Progenitor cell of endocrine pancreas (in vitro differentiated cells): ENCODE measurements around the gene NISCH. TPM values are rescaled to one million over a fixed set of nuclear protein-coding genes. Genes with fewer than 3 reads are reported as not detected.
A peak's percentile ranks its signal among the peaks of the same experiment; 100 is the strongest.

Source experiments
- DNase-seq: peaks from one replicate; pipeline ENCODE4 v3.0.0; 2021; ENCODE audit warnings: low spot score; ENCODE audit not compliant: unreplicated experiment
- H3K27ac Mint-ChIP-seq: 2 replicates; pipeline ENCODE4 v1.8.0; 2021; ENCODE audit warnings: mild to moderate bottlenecking, moderate library complexity, mixed read lengths
- H3K27me3 Mint-ChIP-seq: 2 replicates; pipeline ENCODE4 v1.8.0; 2021; ENCODE audit warnings: mixed read lengths
- H3K36me3 Mint-ChIP-seq: 2 replicates; pipeline ENCODE4 v1.8.0; 2022; ENCODE audit warnings: mixed read lengths; ENCODE audit not compliant: insufficient read depth
- H3K4me1 Mint-ChIP-seq: 2 replicates; pipeline ENCODE4 v1.8.0; 2021; ENCODE audit warnings: low read depth, mixed read lengths
- H3K4me3 Mint-ChIP-seq: 2 replicates; pipeline ENCODE4 v1.8.0; 2021; ENCODE audit warnings: low read depth, mild to moderate bottlenecking, moderate library complexity, mixed read lengths
- H3K9me3 Mint-ChIP-seq: 2 replicates; pipeline ENCODE4 v1.8.0; 2021; ENCODE audit warnings: low read depth, mixed read lengths
- total RNA-seq: library from RNA; stranded (reverse); gene quantifications from 2 replicates; pipeline ENCODE4 v1.2.1, GENCODE V29; 2021
- TF ChIP-seq, protein P1 (sequence below): fragments of 200-600 bp; sonication (generic); IDR thresholded peaks from one replicate; pipeline ENCODE4 v1.5.0; 2021; ENCODE audit warnings: antibody characterized with exemption, mild to moderate bottlenecking; ENCODE audit not compliant: unreplicated experiment

NISCH gene
- total RNA-seq, 1 donor from 2014 or later: 214 TPM

DNA sequence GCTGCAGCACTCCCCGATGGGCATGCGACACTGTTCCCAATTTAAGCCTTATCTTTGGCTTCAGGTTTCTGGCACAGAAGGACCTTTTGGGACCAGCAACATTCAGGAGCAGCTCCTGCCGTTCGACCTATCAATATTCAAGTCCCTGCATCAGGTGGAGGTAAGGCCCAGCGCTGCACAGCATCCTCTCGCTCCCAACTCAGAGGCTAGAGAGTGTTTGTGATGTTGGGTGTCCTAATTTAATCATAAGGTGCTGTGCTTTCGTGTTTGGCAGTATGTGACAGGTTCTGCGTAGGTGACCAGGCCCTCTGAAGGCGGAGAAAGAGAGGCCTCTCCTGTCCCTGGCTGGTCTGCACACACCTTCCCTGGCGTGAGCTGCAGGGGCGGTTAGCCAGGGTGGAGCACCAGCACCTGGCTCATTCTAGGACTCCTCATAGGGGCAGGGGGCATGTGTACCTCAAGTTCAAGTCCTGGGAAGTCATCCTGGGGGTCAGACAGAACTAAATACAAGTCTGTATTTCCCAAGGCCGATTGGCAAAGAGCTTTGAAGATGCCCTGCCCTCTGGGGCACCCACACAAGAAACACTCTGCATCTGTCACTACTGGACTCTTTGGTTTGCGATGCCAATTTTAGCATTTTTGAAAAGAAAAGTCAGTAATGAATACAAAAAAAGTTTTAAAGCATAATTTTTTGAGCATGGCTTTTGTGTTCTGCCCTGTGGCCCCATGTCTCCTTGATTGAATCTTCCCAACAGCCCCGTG, 17.0 kb downstream of the NISCH start:
- H3K4me3 Mint-ChIP-seq: no peak overlapping the region
- TF ChIP-seq, protein P1, sequence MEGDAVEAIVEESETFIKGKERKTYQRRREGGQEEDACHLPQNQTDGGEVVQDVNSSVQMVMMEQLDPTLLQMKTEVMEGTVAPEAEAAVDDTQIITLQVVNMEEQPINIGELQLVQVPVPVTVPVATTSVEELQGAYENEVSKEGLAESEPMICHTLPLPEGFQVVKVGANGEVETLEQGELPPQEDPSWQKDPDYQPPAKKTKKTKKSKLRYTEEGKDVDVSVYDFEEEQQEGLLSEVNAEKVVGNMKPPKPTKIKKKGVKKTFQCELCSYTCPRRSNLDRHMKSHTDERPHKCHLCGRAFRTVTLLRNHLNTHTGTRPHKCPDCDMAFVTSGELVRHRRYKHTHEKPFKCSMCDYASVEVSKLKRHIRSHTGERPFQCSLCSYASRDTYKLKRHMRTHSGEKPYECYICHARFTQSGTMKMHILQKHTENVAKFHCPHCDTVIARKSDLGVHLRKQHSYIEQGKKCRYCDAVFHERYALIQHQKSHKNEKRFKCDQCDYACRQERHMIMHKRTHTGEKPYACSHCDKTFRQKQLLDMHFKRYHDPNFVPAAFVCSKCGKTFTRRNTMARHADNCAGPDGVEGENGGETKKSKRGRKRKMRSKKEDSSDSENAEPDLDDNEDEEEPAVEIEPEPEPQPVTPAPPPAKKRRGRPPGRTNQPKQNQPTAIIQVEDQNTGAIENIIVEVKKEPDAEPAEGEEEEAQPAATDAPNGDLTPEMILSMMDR: no peak
- H3K4me1 Mint-ChIP-seq: peaks cover 1% of the 10 kb centered on the region
- H3K27ac Mint-ChIP-seq: peak overlapping the region; percentile 71
- H3K36me3 Mint-ChIP-seq: peaks cover 10% of the 10 kb centered on the region
- no peak for DNase-seq
- no peaks in the 10 kb centered on the region for H3K9me3 Mint-ChIP-seq
- H3K27me3 Mint-ChIP-seq: no peaks in the 10 kb centered on the region

DNA sequence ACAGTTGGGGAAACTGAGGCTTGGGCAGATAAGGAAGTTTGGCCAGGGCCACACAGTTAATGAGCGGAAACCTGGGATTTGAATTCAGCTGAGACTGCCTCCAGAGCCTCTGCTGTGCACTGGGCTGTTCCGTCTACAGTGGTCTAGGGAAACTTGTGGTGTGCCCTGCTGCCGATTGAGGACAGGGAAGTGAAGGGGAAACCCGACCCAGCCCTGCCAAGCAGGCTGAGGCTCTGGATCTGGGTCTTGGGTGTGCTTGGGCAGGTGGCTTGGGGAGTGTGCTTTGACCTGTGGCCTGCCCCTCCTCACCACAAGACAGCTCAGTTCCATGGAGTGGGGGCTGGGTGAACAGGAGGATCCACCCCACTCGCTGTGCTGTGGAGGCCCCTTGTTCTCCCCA, 17.6 kb downstream of the NISCH start:
- DNase-seq: no peak
- Mint-ChIP-seq H3K9me3 (no peaks in the 10 kb centered on the region), H3K4me1 (peaks cover 1% of the 10 kb centered on the region), H3K4me3 (no peak overlapping the region), H3K27ac (no peak overlapping the region), H3K27me3 (no peaks in the 10 kb centered on the region), H3K36me3 (peaks cover 10% of the 10 kb centered on the region)
- TF ChIP-seq, protein P1: no peak

DNA sequence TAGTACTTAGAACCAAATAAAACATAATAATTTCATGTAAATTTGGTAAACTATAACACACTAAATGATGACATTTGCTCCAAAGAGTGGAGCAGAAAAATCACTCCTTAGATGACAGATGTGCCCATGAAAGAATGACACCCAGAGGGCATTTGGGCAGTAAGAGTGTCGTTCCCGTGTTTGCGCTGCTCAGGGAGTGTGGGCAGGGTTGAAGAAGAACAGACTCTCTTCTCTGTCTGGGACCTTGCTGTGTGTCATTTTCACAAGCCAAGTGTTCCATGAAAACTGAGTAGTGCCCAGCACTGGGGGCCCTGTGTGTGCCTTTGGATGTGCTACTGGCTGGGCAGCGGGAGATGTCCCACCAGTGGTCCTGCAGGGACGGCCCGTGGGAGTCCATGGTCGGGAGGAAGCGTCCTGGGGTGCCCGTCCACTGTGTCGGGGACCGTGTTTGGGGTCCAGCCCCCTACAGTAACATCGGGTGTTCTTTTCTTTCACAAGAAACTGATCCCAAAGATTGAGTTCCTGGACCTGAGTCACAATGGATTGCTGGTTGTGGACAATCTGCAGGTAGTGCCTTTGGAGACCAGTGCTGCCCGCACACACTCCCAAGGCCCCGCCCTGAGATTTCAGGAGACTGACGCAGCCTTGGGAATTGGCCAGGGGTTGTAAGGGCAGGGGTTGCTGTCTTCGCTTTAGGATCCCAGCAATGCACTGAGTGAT, 21.8 kb downstream of the NISCH start:
- Mint-ChIP-seq H3K27ac (no peak overlapping the region), H3K36me3 (peaks cover 12% of the 10 kb centered on the region), H3K27me3 (no peaks in the 10 kb centered on the region), H3K4me3 (no peak overlapping the region), H3K4me1 (no peaks in the 10 kb centered on the region), H3K9me3 (no peaks in the 10 kb centered on the region)
- DNase-seq: no peak
- TF ChIP-seq, protein P1: no peak

DNA sequence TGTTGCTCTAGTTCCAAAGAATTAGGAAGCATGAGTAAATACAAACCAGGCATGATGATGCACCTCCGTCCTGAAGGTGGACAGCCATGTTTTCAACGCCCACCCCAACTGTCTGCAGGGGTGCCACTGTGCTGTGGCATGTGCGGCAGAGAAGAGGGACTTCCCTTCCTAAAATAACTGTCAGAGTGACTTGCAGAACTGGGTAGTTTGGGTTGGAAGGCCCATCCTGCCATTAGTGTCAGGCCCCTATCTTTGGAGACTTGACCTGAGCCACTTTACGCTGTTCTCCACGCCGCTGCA, 22.3 kb downstream of the NISCH start:
- Mint-ChIP-seq H3K36me3 (peaks cover 14% of the 10 kb centered on the region), H3K9me3 (no peaks in the 10 kb centered on the region), H3K4me1 (no peaks in the 10 kb centered on the region), H3K27me3 (no peaks in the 10 kb centered on the region), H3K27ac (no peak overlapping the region), H3K4me3 (no peak overlapping the region)
- TF ChIP-seq, protein P1: no peak
- DNase-seq: no peak

DNA sequence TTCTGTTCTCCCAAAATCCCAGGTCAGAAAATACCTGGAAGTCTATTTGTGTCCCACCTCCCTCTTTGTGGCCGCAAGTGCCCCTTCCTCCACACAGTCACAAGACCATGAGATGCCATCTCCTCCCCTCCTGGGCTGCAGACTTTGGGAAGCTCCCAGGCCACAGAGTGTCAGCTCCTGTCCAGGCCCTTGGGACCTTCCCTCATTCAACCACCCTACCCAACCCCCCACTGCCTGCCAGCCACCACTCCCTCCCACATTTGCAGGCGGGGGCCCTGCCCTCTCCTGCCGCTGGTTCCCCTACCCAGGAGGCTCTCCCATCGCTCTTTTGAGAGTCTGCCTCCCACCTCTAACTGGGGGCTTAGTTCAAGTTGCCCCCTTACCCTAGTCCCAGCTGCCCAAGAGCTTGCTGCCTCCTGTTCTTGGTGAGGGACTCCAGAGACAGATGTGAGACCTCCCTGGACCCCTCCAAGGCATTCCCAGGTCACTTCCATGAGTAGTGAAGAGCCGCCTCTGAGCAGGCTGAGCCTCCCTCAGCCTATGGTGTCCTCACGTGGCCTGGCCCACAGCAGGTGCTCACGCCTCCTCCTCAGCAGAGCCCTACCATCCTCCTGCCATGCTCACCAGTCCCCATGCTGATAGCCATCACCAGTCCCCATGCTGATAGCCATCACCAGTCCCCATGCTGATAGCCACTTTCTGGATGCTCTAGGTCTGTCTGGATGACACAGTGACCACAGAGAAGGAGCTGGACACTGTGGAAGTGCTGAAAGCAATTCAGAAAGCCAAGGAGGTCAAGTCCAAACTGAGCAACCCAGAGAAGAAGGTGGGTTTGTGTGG, 23.9 kb downstream of the NISCH start:
- Mint-ChIP-seq H3K9me3 (no peaks in the 10 kb centered on the region), H3K4me1 (peaks cover 6% of the 10 kb centered on the region), H3K4me3 (no peak overlapping the region), H3K27me3 (no peaks in the 10 kb centered on the region), H3K27ac (no peak overlapping the region), H3K36me3 (peaks cover 17% of the 10 kb centered on the region)
- TF ChIP-seq, protein P1: no peak
- DNase-seq: no peak
